ENCODE measurements around the gene ESM1. TPM values are rescaled to one million over a fixed set of nuclear protein-coding genes. Genes with fewer than 3 reads are reported as not detected.

The ESM1 gene
- total RNA-seq, 1 donor from 2014 or later: not detected

GRCh38 chr5:54986269-54986654 is 869 bp upstream of the ESM1 start:
- Mint-ChIP-seq H3K36me3 (no peaks in the 10 kb centered on the region), H3K27ac (no peak overlapping the region), H3K4me1 (peaks cover 44% of the 10 kb centered on the region), H3K9me3 (no peaks in the 10 kb centered on the region), H3K4me3 (no peak overlapping the region), H3K27me3 (ENCODE audit: low read depth) (peaks cover 31% of the 10 kb centered on the region)
- no peak for DNase-seq (ENCODE audit: low spot score in 2 of 2, unreplicated experiment in 2 of 2)
- no peak for TF ChIP-seq CTCF (IDR thresholded peaks at IDR 0.05; ENCODE audit: unreplicated experiment)

GRCh38 chr5:54981928-54982327 is 3.5 kb downstream of the ESM1 start:
- Mint-ChIP-seq H3K9me3 (no peaks in the 10 kb centered on the region), H3K4me1 (peaks cover 42% of the 10 kb centered on the region), H3K4me3 (no peak overlapping the region), H3K27ac (peak overlapping the region; percentile 10), H3K36me3 (no peaks in the 10 kb centered on the region), H3K27me3 (ENCODE audit: low read depth) (peaks cover 24% of the 10 kb centered on the region)
- no peak for TF ChIP-seq CTCF (IDR thresholded peaks at IDR 0.05; ENCODE audit: unreplicated experiment)
- no peak for DNase-seq (ENCODE audit: low spot score in 2 of 2, unreplicated experiment in 2 of 2)

- Mint-ChIP-seq H3K27me3 (ENCODE audit: low read depth) (peaks cover 14% of the 10 kb centered on the region), H3K27ac (no peak overlapping the region), H3K36me3 (no peaks in the 10 kb centered on the region), H3K4me1 (peaks cover 2% of the 10 kb centered on the region), H3K4me3 (no peak overlapping the region), H3K9me3 (no peaks in the 10 kb centered on the region)
- TF ChIP-seq CTCF (IDR thresholded peaks at IDR 0.05; ENCODE audit: unreplicated experiment): no peak
- no peak for DNase-seq (ENCODE audit: low spot score in 2 of 2, unreplicated experiment in 2 of 2)
Observed at GRCh38 chr5:54975701-54976100, 9.7 kb downstream of the ESM1 start.

DNA sequence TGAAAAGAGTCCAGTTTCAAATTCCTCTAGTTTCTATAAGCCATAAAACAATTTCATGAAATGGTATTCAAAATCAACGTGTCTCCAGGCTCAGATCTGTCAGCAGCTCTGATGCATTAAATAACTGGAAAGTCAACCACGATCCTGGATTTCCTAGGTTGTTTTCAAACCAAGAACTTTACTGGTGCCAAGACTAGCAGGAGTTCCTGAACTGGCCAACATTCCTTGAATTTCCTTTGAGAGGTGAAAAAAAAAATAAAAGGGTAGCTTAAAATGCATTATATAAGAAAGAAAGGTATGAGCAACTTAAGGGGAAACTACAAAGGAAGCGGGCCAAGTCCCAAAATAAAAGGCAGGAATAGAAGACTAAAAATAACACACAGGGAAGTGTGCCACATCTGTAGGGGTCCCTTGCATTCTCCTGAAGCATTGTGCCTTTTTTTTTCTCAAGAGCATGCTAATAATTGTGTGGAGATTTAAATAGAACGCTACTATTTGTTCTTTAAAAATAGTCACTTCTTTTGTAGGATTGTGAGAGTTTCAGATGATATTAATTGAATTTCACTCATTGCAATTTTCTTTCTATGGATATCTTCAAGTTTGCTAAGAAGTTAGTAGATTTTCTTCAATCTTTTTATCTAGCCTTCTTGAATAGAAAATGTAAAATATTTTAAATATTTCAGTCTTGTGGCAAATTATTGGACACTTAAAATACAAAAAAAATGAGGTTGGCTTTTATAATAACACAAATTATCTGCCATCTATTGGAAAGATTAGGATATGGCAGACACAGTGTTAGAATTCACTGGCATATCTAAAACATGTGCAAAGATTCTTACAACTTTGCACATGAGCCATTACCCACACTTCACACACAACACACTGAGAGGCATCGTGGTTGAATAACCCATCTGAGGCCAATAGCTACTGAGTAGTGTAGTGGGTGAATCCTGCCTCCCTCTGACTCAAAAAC is 15.3 kb downstream of the ESM1 start:
- no peak for TF ChIP-seq CTCF (IDR thresholded peaks at IDR 0.05; ENCODE audit: unreplicated experiment)
- Mint-ChIP-seq H3K36me3 (no peaks in the 10 kb centered on the region), H3K4me1 (no peaks in the 10 kb centered on the region), H3K27me3 (ENCODE audit: low read depth) (peaks cover 29% of the 10 kb centered on the region), H3K27ac (no peak overlapping the region), H3K4me3 (no peak overlapping the region), H3K9me3 (peaks cover 6% of the 10 kb centered on the region)
- DNase-seq (ENCODE audit: low spot score in 2 of 2, unreplicated experiment in 2 of 2): no peak

DNA sequence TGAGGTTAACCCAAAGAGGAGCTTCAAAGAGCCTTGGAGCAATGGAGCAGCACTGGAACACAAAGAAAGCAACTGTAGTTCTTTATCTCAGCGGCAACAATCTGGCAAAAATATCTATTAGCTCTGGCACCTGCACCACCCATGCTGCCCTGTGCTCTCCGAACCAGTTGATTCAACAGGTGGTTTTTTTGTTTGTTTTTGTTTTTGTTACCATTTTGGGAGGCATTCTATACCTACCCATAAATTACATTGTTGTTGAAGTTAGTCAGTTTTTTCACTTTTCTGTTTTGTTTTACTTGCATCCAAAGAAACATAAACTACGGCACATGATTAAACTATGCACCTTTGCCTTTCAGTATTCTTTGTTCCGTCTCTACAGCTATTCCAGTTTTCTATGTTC is 16.2 kb downstream of the ESM1 start:
- peaks cover 6% of the 10 kb centered on the region for H3K9me3 Mint-ChIP-seq
- no peak overlapping the region for H3K4me3 Mint-ChIP-seq
- no peak for DNase-seq (ENCODE audit: low spot score in 2 of 2, unreplicated experiment in 2 of 2)
- no peaks in the 10 kb centered on the region for H3K36me3 Mint-ChIP-seq
- peaks cover 29% of the 10 kb centered on the region for H3K27me3 Mint-ChIP-seq (ENCODE audit: low read depth)
- no peak overlapping the region for H3K27ac Mint-ChIP-seq
- H3K4me1 Mint-ChIP-seq: no peaks in the 10 kb centered on the region
- TF ChIP-seq CTCF (IDR thresholded peaks at IDR 0.05; ENCODE audit: unreplicated experiment): no peak
